Measurements from ENCODE around the gene TMEM52B. TPM values are rescaled to one million over a fixed set of nuclear protein-coding genes. Genes with fewer than 3 reads are reported as not detected.

TMEM52B gene
- total RNA-seq, 6 experiments from 2014 or later, result 0.06 TPM; not detected in 4

DNA sequence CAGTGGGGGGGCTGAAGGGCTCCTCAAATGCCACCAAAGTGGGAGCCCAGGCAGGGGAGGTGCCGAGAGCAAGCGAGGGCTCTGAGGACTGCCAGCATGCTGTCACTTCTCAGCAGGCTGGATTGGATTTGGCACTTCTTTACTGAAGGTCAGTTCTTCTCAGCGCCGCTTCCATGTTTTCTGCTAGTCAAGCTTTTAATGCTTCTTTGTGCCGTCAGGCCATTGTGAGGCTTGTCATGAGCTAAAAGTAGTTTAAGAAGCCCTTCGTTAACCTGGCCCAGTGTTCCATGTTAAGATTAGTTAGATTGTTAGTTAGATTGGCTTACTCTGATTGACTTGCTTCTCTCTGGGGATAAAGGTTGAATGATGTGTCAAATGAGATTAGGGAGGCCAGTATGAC lies 47.3 kb downstream of the TMEM52B start:
- H3K27me3 ChIP-seq, result no peaks in the 10 kb centered on the region
- no peak for DNase-seq
- ATAC-seq, result no peak
- no peak overlapping the region for H3K27ac ChIP-seq
- TF ChIP-seq POLR2A (IDR thresholded peaks at IDR 0.05) (no peak), CTCF (IDR thresholded peaks at IDR 0.05) (no peak)
- 95% methylated on average over 4 of the region's 6 CpGs for WGBS (ENCODE audit: insufficient coverage, low coverage, low lambda C conversion rate, missing lambda C conversion rate)
- H3K4me1 ChIP-seq, result no peaks in the 10 kb centered on the region
- no peaks in the 10 kb centered on the region for H3K9me3 ChIP-seq
- H3K36me3 ChIP-seq, result peaks cover 0 to 32% (median 18%) of the 10 kb centered on the region in 4 donors
- H3K4me3 ChIP-seq, result no peak overlapping the region
- intact Hi-C loops (cut with DNase I), result no loop called here

GRCh38 chr12:10226731-10227130 lies 47.9 kb downstream of the TMEM52B start:
- no peaks in the 10 kb centered on the region for H3K9me3 ChIP-seq
- ATAC-seq, result no peak
- H3K4me1 ChIP-seq, result no peaks in the 10 kb centered on the region
- no peaks in the 10 kb centered on the region for H3K27me3 ChIP-seq
- peaks cover 0 to 26% (median 13%) of the 10 kb centered on the region in 4 donors for H3K36me3 ChIP-seq
- no peak overlapping the region for H3K27ac ChIP-seq
- intact Hi-C loops (cut with DNase I), result no loop called here
- H3K4me3 ChIP-seq, result no peak overlapping the region
- 69% methylated on average over 1 of the region's 1 CpG for WGBS (ENCODE audit: insufficient coverage, low coverage, low lambda C conversion rate, missing lambda C conversion rate)
- no peak for DNase-seq
- no peak for TF ChIP-seq CTCF (IDR thresholded peaks at IDR 0.05)
- TF ChIP-seq POLR2A (IDR thresholded peaks at IDR 0.05), result no peak

- no peak for ATAC-seq
- intact Hi-C loops (cut with DNase I), result no loop called here
- no peaks in the 10 kb centered on the region for H3K27me3 ChIP-seq
- peaks cover 0 to 17% (median 6%) of the 10 kb centered on the region in 4 donors for H3K36me3 ChIP-seq
- TF ChIP-seq POLR2A (IDR thresholded peaks at IDR 0.05) (no peak), CTCF (IDR thresholded peaks at IDR 0.05) (no peak)
- no peak for DNase-seq
- WGBS (ENCODE audit: insufficient coverage, low coverage, low lambda C conversion rate, missing lambda C conversion rate), result 75% methylated on average over 1 of the region's 1 CpG
- no peaks in the 10 kb centered on the region for H3K4me1 ChIP-seq
- H3K9me3 ChIP-seq, result no peaks in the 10 kb centered on the region
- no peak overlapping the region for H3K27ac ChIP-seq
- H3K4me3 ChIP-seq, result no peak overlapping the region
These were observed 48.8 kb downstream of the TMEM52B start for GRCh38 chr12:10227648-10228047.

- DNase-seq, result no peak
- TF ChIP-seq POLR2A (IDR thresholded peaks at IDR 0.05) (no peak), CTCF (IDR thresholded peaks at IDR 0.05) (no peak)
- Histone ChIP-seq H3K9me3 (no peaks in the 10 kb centered on the region), H3K27ac (no peak overlapping the region), H3K4me3 (no peak overlapping the region), H3K36me3 (no peaks in the 10 kb centered on the region), H3K4me1 (no peaks in the 10 kb centered on the region), H3K27me3 (no peaks in the 10 kb centered on the region)
- intact Hi-C loops (cut with DNase I), result loop anchor here in 1 of 2 donors (10.0 kb wide), 1 partner anchor 330 kb away; no protein-coding TSS in a partner anchor
- ATAC-seq, result no peak
These were observed 55.7 kb downstream of the TMEM52B start for GRCh38 chr12:10234562-10234961.

Data from right lobe of liver (tissue), 6 donors.